ENCODE results near the gene CCS.
A peak's percentile ranks its signal among the peaks of the same experiment; 100 is the strongest.
"Not testable (repeated sequence)": the region's sequence is repeated elsewhere in the genome, so short reads cannot be mapped to it uniquely, and the experiment has no call there.

Gene CCS

GRCh38 chr11:66631883-66632282, 38.9 kb downstream of the CCS start:
- no peak for DNase-seq

GRCh38 chr11:66632952-66633351, 40.0 kb downstream of the CCS start:
- no peak for DNase-seq

- DNase-seq = no peak
Measured at GRCh38 chr11:66636411-66636810, 43.4 kb downstream of the CCS start.

GRCh38 chr11:66637557-66638176, 44.7 kb downstream of the CCS start:
- no peak for DNase-seq

- DNase-seq = peak; percentile 99
Measured at GRCh38 chr11:66638177-66639065, 45.4 kb downstream of the CCS start, which contains the start of gene RBM4. Gene RBM4 (plus strand): TSS chr11:66638703. CDS start chr11:66639712, 1,009 bp downstream.

GRCh38 chr11:66639066-66639813, 46.3 kb downstream of the CCS start:
- no peak for DNase-seq

GRCh38 chr11:66639814-66640340, 46.9 kb downstream of the CCS start:
- not testable (repeated sequence) for DNase-seq

GRCh38 chr11:66641834-66642233, 48.8 kb downstream of the CCS start:
- no peak for DNase-seq

GRCh38 chr11:66643745-66644437, 50.9 kb downstream of the CCS start:
- no peak for DNase-seq

- DNase-seq = no peak
Measured at GRCh38 chr11:66646828-66647227, 53.8 kb downstream of the CCS start.

GRCh38 chr11:66649903-66650302, 56.9 kb downstream of the CCS start:
- DNase-seq = no peak

- DNase-seq = no peak
Measured at GRCh38 chr11:66651016-66651415, 58.0 kb downstream of the CCS start.

GRCh38 chr11:66652651-66653050, 59.7 kb downstream of the CCS start:
- no peak for DNase-seq

- no peak for DNase-seq
Measured at GRCh38 chr11:66653123-66653522, 60.1 kb downstream of the CCS start.
